ENCODE data around the gene KAT2B. TPM values are rescaled to one million over a fixed set of nuclear protein-coding genes. Genes with fewer than 3 reads are reported as not detected.

KAT2B gene
- total and polyA plus RNA-seq, 10 donors, result 13.6 to 64.3 (median 54.1) TPM

- TF ChIP-seq POLR2A (IDR thresholded peaks at IDR 0.05) (no peak), POLR2AphosphoS5 (IDR thresholded peaks at IDR 0.05) (no peak)
- TF ChIP-seq, protein P1, sequence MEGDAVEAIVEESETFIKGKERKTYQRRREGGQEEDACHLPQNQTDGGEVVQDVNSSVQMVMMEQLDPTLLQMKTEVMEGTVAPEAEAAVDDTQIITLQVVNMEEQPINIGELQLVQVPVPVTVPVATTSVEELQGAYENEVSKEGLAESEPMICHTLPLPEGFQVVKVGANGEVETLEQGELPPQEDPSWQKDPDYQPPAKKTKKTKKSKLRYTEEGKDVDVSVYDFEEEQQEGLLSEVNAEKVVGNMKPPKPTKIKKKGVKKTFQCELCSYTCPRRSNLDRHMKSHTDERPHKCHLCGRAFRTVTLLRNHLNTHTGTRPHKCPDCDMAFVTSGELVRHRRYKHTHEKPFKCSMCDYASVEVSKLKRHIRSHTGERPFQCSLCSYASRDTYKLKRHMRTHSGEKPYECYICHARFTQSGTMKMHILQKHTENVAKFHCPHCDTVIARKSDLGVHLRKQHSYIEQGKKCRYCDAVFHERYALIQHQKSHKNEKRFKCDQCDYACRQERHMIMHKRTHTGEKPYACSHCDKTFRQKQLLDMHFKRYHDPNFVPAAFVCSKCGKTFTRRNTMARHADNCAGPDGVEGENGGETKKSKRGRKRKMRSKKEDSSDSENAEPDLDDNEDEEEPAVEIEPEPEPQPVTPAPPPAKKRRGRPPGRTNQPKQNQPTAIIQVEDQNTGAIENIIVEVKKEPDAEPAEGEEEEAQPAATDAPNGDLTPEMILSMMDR (IDR thresholded peaks at IDR 0.05 in 8 of 11, conservative IDR thresholded peaks at IDR 0.05 in 3 of 11), result no peak
- H3K9me3 ChIP-seq, result no peaks in the 10 kb centered on the region
- H3K4me3 ChIP-seq, result no peak overlapping the region
- intact Hi-C loops (cut with DNase I; ENCODE audit: low total_unique reads), result no loop called here
- 81 to 95% (median 86%) methylated on average over 4 of the region's 4 CpGs for WGBS, 5 donors
- no peak for DNase-seq
- H3K4me1 ChIP-seq, result no peaks in the 10 kb centered on the region
- H3K27me3 ChIP-seq (replicated peaks in 1 of 7), result no peaks in the 10 kb centered on the region
- no peak overlapping the region for H3K27ac ChIP-seq
- H3K36me3 ChIP-seq, result peaks cover 0 to 81% (median 35%) of the 10 kb centered on the region in 6 donors
Observed at GRCh38 chr3:20137647-20138046, 97.4 kb downstream of the KAT2B start.

DNA sequence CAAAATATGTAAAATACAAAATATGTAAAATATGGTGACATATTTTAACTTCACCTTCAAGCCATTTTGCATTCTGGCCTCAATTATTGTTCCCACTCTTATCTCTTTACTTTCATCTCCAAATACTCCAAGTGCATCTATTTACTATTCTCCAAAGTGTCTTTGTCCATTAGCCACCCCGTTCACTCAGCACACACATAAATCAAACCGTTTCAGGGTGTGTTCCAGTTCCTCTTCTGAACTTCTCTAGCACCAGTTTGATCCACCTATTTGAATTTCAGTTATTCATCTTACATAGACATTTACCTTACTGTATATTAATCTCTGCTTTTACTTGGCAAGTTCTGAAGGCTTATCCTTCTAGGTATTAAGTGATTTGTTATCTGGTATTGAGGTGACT lies 100.6 kb downstream of the KAT2B start:
- DNase-seq, result no peak
- no peak for TF ChIP-seq POLR2AphosphoS5 (IDR thresholded peaks at IDR 0.05)
- no peak for TF ChIP-seq POLR2A (IDR thresholded peaks at IDR 0.05)

GRCh38 chr3:20141316-20141715 lies 101.1 kb downstream of the KAT2B start:
- DNase-seq, result no peak
- TF ChIP-seq POLR2A (IDR thresholded peaks at IDR 0.05) (no peak), POLR2AphosphoS5 (IDR thresholded peaks at IDR 0.05) (no peak)
- TF ChIP-seq, protein P1 (IDR thresholded peaks at IDR 0.05 in 8 of 11, conservative IDR thresholded peaks at IDR 0.05 in 3 of 11), result no peak

More for the DNA sequence above, 100.6 kb downstream of the KAT2B start:
- Histone ChIP-seq H3K9me3 (peaks cover 0 to 4% (median 0%) of the 10 kb centered on the region in 8 donors), H3K27ac (no peak overlapping the region), H3K4me3 (no peak overlapping the region), H3K27me3 (replicated peaks in 1 of 7) (no peaks in the 10 kb centered on the region), H3K4me1 (no peaks in the 10 kb centered on the region), H3K36me3 (peaks cover 0 to 89% (median 30%) of the 10 kb centered on the region in 6 donors)
- WGBS, 5 donors, result 41 to 53% (median 43%) methylated on average over 2 of the region's 2 CpGs
- intact Hi-C loops (cut with DNase I; ENCODE audit: low total_unique reads), result no loop called here

DNA sequence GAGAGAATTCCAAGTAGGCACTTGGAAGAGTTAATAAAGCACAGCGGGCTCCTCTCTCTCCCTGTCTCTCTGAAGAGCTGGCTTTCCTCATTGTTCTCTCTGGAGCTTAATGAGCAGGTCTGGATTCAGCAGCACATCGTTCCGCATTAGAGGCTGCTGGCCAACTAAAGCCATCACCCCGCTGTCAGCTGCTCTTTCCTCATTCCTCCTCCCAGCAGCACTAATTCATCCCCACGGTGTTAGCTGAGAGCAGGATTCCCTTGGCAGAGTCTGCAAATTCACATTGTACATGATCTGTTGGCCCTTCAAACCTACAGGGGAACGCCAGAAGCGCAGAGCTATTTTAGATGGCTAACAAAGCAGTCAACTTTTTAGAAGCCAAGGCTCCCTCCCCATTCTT lies 101.6 kb downstream of the KAT2B start:
- DNase-seq, result no peak

More at GRCh38 chr3:20141316-20141715, 101.1 kb downstream of the KAT2B start:
- no peak overlapping the region for H3K27ac ChIP-seq
- H3K4me3 ChIP-seq, result no peak overlapping the region
- no peaks in the 10 kb centered on the region for H3K4me1 ChIP-seq
- peaks cover 0 to 4% (median 0%) of the 10 kb centered on the region in 8 donors for H3K9me3 ChIP-seq
- intact Hi-C loops (cut with DNase I; ENCODE audit: low total_unique reads), result no loop called here
- peaks cover 0 to 93% (median 31%) of the 10 kb centered on the region in 6 donors for H3K36me3 ChIP-seq
- no peaks in the 10 kb centered on the region for H3K27me3 ChIP-seq (replicated peaks in 1 of 7)
- 74 to 92% (median 85%) methylated on average over 2 of the region's 2 CpGs for WGBS, 5 donors

More for the DNA sequence above, 101.6 kb downstream of the KAT2B start:
- H3K4me1 ChIP-seq, result no peaks in the 10 kb centered on the region
- WGBS, 5 donors, result 82 to 92% (median 88%) methylated on average over 7 of the region's 7 CpGs
- H3K36me3 ChIP-seq, result peaks cover 0 to 96% (median 34%) of the 10 kb centered on the region in 6 donors
- no peaks in the 10 kb centered on the region for H3K27me3 ChIP-seq (replicated peaks in 1 of 7)
- no peak overlapping the region for H3K27ac ChIP-seq
- no peak for TF ChIP-seq POLR2A (IDR thresholded peaks at IDR 0.05)
- TF ChIP-seq, protein P1 (IDR thresholded peaks at IDR 0.05 in 8 of 11, conservative IDR thresholded peaks at IDR 0.05 in 3 of 11), result no peak
- TF ChIP-seq POLR2AphosphoS5 (IDR thresholded peaks at IDR 0.05), result no peak
- intact Hi-C loops (cut with DNase I; ENCODE audit: low total_unique reads), result no loop called here
- no peak overlapping the region for H3K4me3 ChIP-seq
- H3K9me3 ChIP-seq, result peaks cover 0 to 4% (median 0%) of the 10 kb centered on the region in 8 donors
